Endodermal cell (in vitro differentiated cells): ENCODE measurements around the gene USP9X. TPM values are rescaled to one million over a fixed set of nuclear protein-coding genes. Genes with fewer than 3 reads are reported as not detected.
"Not testable (repeated sequence)": the region's sequence is repeated elsewhere in the genome, so short reads cannot be mapped to it uniquely, and the experiment has no call there.

ENCODE experiments used
- DNase-seq: peaks from one replicate; pipeline ENCODE4 v3.0.0-alpha.2; 2017
- H3K27ac ChIP-seq: 2 replicates; pipeline ENCODE4 v1.5.1; 2013; ENCODE audit warnings: mild to moderate bottlenecking, low read depth, low read length, moderate library complexity
- H3K27me3 ChIP-seq: 2 replicates; pipeline ENCODE4 v1.6.1; 2013; ENCODE audit warnings: mild to moderate bottlenecking, low read length, moderate library complexity; ENCODE audit not compliant: insufficient read depth, control insufficient read depth, poor library complexity, severe bottlenecking
- H3K36me3 ChIP-seq: 2 replicates; pipeline ENCODE4 v1.7.0; 2013; ENCODE audit warnings: mild to moderate bottlenecking, low read length, moderate library complexity; ENCODE audit not compliant: control insufficient read depth, insufficient read depth
- H3K4me1 ChIP-seq: one replicate; pipeline ENCODE4 v1.7.0; 2013; ENCODE audit warnings: low read length; ENCODE audit not compliant: control insufficient read depth, insufficient read depth
- H3K4me3 ChIP-seq: 2 replicates; pipeline ENCODE4 v1.5.1; 2013; ENCODE audit warnings: mild to moderate bottlenecking, low read length, moderate library complexity
- H3K9ac ChIP-seq: 2 replicates; pipeline ENCODE4 v1.6.1; 2013; ENCODE audit warnings: mild to moderate bottlenecking, low read length, moderate library complexity; ENCODE audit not compliant: poor library complexity, severe bottlenecking; ENCODE audit errors: extremely low read depth
- H3K9me3 ChIP-seq: 2 replicates; pipeline ENCODE4 v1.6.1; 2013; ENCODE audit warnings: mild to moderate bottlenecking, low read length, moderate library complexity; ENCODE audit not compliant: control insufficient read depth
- H3K27ac Mint-ChIP-seq: 2 replicates; pipeline ENCODE4 v1.8.0; 2020; ENCODE audit warnings: mixed read lengths
- H3K27me3 Mint-ChIP-seq: 2 replicates; pipeline ENCODE4 v1.8.0; 2021; ENCODE audit warnings: mild to moderate bottlenecking, mixed read lengths; ENCODE audit not compliant: insufficient read depth
- H3K36me3 Mint-ChIP-seq: 2 replicates; pipeline ENCODE4 v1.8.0; 2020; ENCODE audit warnings: low read depth, mixed read lengths
- H3K4me1 Mint-ChIP-seq: 2 replicates; pipeline ENCODE4 v1.8.0; 2020; ENCODE audit warnings: mixed read lengths
- H3K4me3 Mint-ChIP-seq: 2 replicates; pipeline ENCODE4 v1.8.0; 2020; ENCODE audit warnings: mild to moderate bottlenecking, moderate library complexity, mixed read lengths
- H3K9me3 Mint-ChIP-seq: 2 replicates; pipeline ENCODE4 v1.8.0; 2020; ENCODE audit warnings: mild to moderate bottlenecking, mixed read lengths
- CTCF ChIP-seq: fragments of 200-600 bp; sonication (generic); conservative IDR thresholded peaks from 2 replicates; pipeline ENCODE4 v1.5.0; 2021; ENCODE audit warnings: antibody characterized with exemption, mild to moderate bottlenecking
- WGBS, 2 experiments: methylation state at CpG; one replicate each; pipeline versions ENCODE4 v1.1.5 to v1.1.7; 2013; ENCODE audit warnings: missing lambda C conversion rate in 2 of 2, mixed read lengths in 1 of 2; ENCODE audit not compliant: insufficient coverage in 1 of 2, insufficient read length in 1 of 2; 5-methylcytosine and 5-hydroxymethylcytosine counted together
- total RNA-seq, 2 donors: library from RNA; stranded (reverse); fragmentation: NEBNext Ultra II Directional in 1 of 2; extraction: Animal tissue kit (Norgen Biotek cat#: 25700) in 1 of 2; gene quantifications; 2 replicates in 1 of 2; 3 replicates in 1 of 2; pipeline ENCODE4 v1.2.1, GENCODE V29; 2021

USP9X gene
- total RNA-seq, 2 donors from 2014 or later = 88.1 to 128 TPM

GRCh38 chrX:41184312-41184711 is 99.1 kb downstream of the USP9X start:
- H3K4me1 ChIP-seq = no peaks in the 10 kb centered on the region
- no peaks in the 10 kb centered on the region for H3K27me3 ChIP-seq
- Mint-ChIP-seq H3K9me3 (peaks cover 5% of the 10 kb centered on the region), H3K27ac (no peak overlapping the region), H3K36me3 (peaks cover 37% of the 10 kb centered on the region), H3K4me3 (no peak overlapping the region), H3K4me1 (peaks cover 10% of the 10 kb centered on the region), H3K27me3 (no peaks in the 10 kb centered on the region)
- H3K9me3 ChIP-seq = no peaks in the 10 kb centered on the region
- H3K36me3 ChIP-seq = peaks cover 71% of the 10 kb centered on the region
- H3K9ac ChIP-seq = no peak overlapping the region
- 95 to 100% methylated on average over 2 to 3 of the region's 3 CpGs for WGBS, 2 experiments
- TF ChIP-seq CTCF = no peak
- H3K4me3 ChIP-seq = no peak overlapping the region
- H3K27ac ChIP-seq = no peak overlapping the region
- no peak for DNase-seq

- not testable (repeated sequence) for H3K27me3 ChIP-seq, H3K27ac ChIP-seq, H3K9ac ChIP-seq, H3K27me3 Mint-ChIP-seq, H3K9me3 Mint-ChIP-seq, H3K4me1 ChIP-seq, H3K4me3 ChIP-seq, DNase-seq, H3K4me3 Mint-ChIP-seq, H3K9me3 ChIP-seq, H3K4me1 Mint-ChIP-seq, H3K27ac Mint-ChIP-seq
- peaks cover 52% of the 10 kb centered on the region for H3K36me3 Mint-ChIP-seq
- H3K36me3 ChIP-seq = peaks cover 86% of the 10 kb centered on the region
- 96% methylated on average over 3 of the region's 7 CpGs; no CpG with 5 or more reads in 1 of the 2 experiments for WGBS, 2 experiments
These were observed 101.7 kb downstream of the USP9X start for GRCh38 chrX:41186946-41187345.

GRCh38 chrX:41189156-41189555 is 103.9 kb downstream of the USP9X start:
- Mint-ChIP-seq H3K4me1 (no peaks in the 10 kb centered on the region), H3K36me3 (peaks cover 52% of the 10 kb centered on the region), H3K27ac (no peak overlapping the region), H3K27me3 (no peaks in the 10 kb centered on the region), H3K9me3 (peaks cover 14% of the 10 kb centered on the region), H3K4me3 (no peak overlapping the region)
- WGBS, 2 experiments = 92% methylated on average over 1 of the region's 1 CpG; no CpG with 5 or more reads in 1 of the 2 experiments
- Histone ChIP-seq H3K36me3 (peaks cover 82% of the 10 kb centered on the region), H3K9ac (no peak overlapping the region), H3K4me1 (no peaks in the 10 kb centered on the region), H3K27me3 (no peaks in the 10 kb centered on the region), H3K9me3 (no peaks in the 10 kb centered on the region), H3K4me3 (no peak overlapping the region), H3K27ac (no peak overlapping the region)
- no peak for DNase-seq
- no peak for TF ChIP-seq CTCF

- no peak overlapping the region for H3K4me3 ChIP-seq
- H3K4me3 Mint-ChIP-seq = no peak overlapping the region
- no peak overlapping the region for H3K27ac Mint-ChIP-seq
- H3K9ac ChIP-seq = no peak overlapping the region
- H3K9me3 Mint-ChIP-seq = peaks cover 12% of the 10 kb centered on the region
- no peaks in the 10 kb centered on the region for H3K9me3 ChIP-seq
- WGBS, 2 experiments = 100% methylated on average over 3 of the region's 3 CpGs; no CpG with 5 or more reads in 1 of the 2 experiments
- H3K4me1 ChIP-seq = no peaks in the 10 kb centered on the region
- H3K27me3 ChIP-seq = no peaks in the 10 kb centered on the region
- H3K4me1 Mint-ChIP-seq = no peaks in the 10 kb centered on the region
- H3K36me3 Mint-ChIP-seq = peaks cover 59% of the 10 kb centered on the region
- no peak for TF ChIP-seq CTCF
- no peak for DNase-seq
- no peaks in the 10 kb centered on the region for H3K27me3 Mint-ChIP-seq
- H3K36me3 ChIP-seq = peaks cover 75% of the 10 kb centered on the region
- H3K27ac ChIP-seq = no peak overlapping the region
These were observed 107.6 kb downstream of the USP9X start for GRCh38 chrX:41192880-41193279.
